ENCODE measurements around the gene IGSF23.

DNA sequence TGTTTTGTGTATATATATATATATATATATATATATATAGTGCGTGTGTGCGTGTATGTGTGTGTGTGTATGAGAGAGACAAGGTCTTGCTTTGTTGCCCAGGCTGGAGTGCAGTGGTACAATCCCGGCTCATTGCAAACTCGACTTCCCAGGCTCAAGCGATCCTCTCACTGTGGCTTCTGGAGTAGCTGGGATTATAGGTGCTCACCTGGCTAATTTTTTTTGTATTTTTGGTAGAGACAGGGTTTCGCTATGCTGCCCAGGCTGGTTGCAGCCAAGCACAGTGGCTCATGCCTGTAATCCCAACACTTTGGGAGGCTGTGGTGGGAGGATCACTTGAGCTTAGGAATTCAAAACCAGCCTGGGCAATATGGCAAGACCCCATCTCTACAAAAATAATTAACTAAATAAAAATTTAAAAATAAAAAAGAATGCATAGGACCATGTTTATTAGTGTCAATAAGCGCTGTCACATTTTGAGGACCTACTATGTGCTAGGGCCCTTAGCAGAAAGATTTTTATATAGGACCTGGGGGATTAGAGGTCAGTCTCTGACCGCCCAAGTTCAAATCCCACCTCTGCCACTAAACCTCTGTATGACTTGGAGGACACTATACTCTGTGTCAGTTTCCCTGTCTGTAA is 32.2 kb downstream of the IGSF23 start:
- TF ChIP-seq, protein P1, sequence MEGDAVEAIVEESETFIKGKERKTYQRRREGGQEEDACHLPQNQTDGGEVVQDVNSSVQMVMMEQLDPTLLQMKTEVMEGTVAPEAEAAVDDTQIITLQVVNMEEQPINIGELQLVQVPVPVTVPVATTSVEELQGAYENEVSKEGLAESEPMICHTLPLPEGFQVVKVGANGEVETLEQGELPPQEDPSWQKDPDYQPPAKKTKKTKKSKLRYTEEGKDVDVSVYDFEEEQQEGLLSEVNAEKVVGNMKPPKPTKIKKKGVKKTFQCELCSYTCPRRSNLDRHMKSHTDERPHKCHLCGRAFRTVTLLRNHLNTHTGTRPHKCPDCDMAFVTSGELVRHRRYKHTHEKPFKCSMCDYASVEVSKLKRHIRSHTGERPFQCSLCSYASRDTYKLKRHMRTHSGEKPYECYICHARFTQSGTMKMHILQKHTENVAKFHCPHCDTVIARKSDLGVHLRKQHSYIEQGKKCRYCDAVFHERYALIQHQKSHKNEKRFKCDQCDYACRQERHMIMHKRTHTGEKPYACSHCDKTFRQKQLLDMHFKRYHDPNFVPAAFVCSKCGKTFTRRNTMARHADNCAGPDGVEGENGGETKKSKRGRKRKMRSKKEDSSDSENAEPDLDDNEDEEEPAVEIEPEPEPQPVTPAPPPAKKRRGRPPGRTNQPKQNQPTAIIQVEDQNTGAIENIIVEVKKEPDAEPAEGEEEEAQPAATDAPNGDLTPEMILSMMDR (IDR thresholded peaks at IDR 0.05 in 4 of 5, conservative IDR thresholded peaks at IDR 0.05 in 1 of 5): no peak
- TF ChIP-seq POLR2A (IDR thresholded peaks at IDR 0.05): no peak

All from gastrocnemius medialis (tissue), 4 donors.